ENCODE data around the gene GALNT17.

Gene GALNT17

GRCh38 chr7:71752171-71752935 is 620.4 kb downstream of the GALNT17 start:
- peak; percentile 98 for TF ChIP-seq CTCF (conservative IDR thresholded peaks at IDR 0.05)
- H3K27ac ChIP-seq, result no peak overlapping the region

- no peak for TF ChIP-seq CTCF (conservative IDR thresholded peaks at IDR 0.05)
- H3K27ac ChIP-seq, result no peak overlapping the region
Measured at GRCh38 chr7:71753236-71753635, 621.3 kb downstream of the GALNT17 start.

- no peak for TF ChIP-seq CTCF (conservative IDR thresholded peaks at IDR 0.05)
- no peak overlapping the region for H3K27ac ChIP-seq
Measured at GRCh38 chr7:71753956-71754664, 622.2 kb downstream of the GALNT17 start.

- H3K27ac ChIP-seq, result no peak overlapping the region
- no peak for TF ChIP-seq CTCF (conservative IDR thresholded peaks at IDR 0.05)
Measured at GRCh38 chr7:71754828-71755227, 622.9 kb downstream of the GALNT17 start.

GRCh38 chr7:71761336-71761735 is 629.4 kb downstream of the GALNT17 start:
- no peak overlapping the region for H3K27ac ChIP-seq
- TF ChIP-seq CTCF (conservative IDR thresholded peaks at IDR 0.05), result no peak
